Epidermal melanocyte (primary cell): ENCODE data around the gene ZNF628.

ENCODE experiments used
- DNase-seq: peaks from one replicate; pipeline ENCODE4 v3.0.0; 2011; ENCODE audit warnings: low spot score; ENCODE audit not compliant: insufficient read length

Gene ZNF628

GRCh38 chr19:55483706-55484592 lies 7.5 kb downstream of the ZNF628 start:
- DNase-seq = no peak

GRCh38 chr19:55484593-55485438 lies 8.4 kb downstream of the ZNF628 start, which contains the start of gene NAT14:
TSS of gene NAT14 (plus strand) at chr19:55485188. CDS start at chr19:55485709, 521 bp downstream.
- peak; percentile 98 for DNase-seq

- DNase-seq = no peak
Observed at GRCh38 chr19:55485439-55486011, 9.1 kb downstream of the ZNF628 start.

- no peak for DNase-seq
Observed at GRCh38 chr19:55486043-55486970, 9.9 kb downstream of the ZNF628 start.

GRCh38 chr19:55486971-55487923 lies 10.8 kb downstream of the ZNF628 start:
- peak; percentile 97 for DNase-seq

- no peak for DNase-seq
Observed at GRCh38 chr19:55487924-55488687, 11.7 kb downstream of the ZNF628 start, which contains the start of gene SSC5D. TSS of gene SSC5D (plus strand) at chr19:55488436. CDS start at chr19:55488590, 154 bp downstream.

GRCh38 chr19:55488986-55489710 lies 12.7 kb downstream of the ZNF628 start:
- DNase-seq = no peak

GRCh38 chr19:55489711-55490477 lies 13.5 kb downstream of the ZNF628 start:
- DNase-seq = no peak

- no peak for DNase-seq
Observed at GRCh38 chr19:55490478-55491432, 14.3 kb downstream of the ZNF628 start.

GRCh38 chr19:55491546-55492360 lies 15.3 kb downstream of the ZNF628 start:
- no peak for DNase-seq

- DNase-seq = no peak
Observed at GRCh38 chr19:55492362-55492944, 16.0 kb downstream of the ZNF628 start.

GRCh38 chr19:55493052-55493644 lies 16.7 kb downstream of the ZNF628 start:
- no peak for DNase-seq

- DNase-seq = no peak
Observed at GRCh38 chr19:55493645-55494171, 17.3 kb downstream of the ZNF628 start.

- no peak for DNase-seq
Observed at GRCh38 chr19:55494172-55494761, 17.9 kb downstream of the ZNF628 start.
